Measurements from ENCODE around the gene TCF7L1. TPM values are rescaled to one million over a fixed set of nuclear protein-coding genes. Genes with fewer than 3 reads are reported as not detected.

Gene TCF7L1
- total RNA-seq, 4 donors from 2014 or later = 0.75 to 2.9 (median 1.1) TPM

GRCh38 chr2:85226783-85227182 lies 93.6 kb downstream of the TCF7L1 start:
- WGBS, 2 donors (ENCODE audit: low coverage in 1 of 2) = 94 to 100% methylated on average over 2 to 8 of the region's 8 CpGs
- H3K9me3 ChIP-seq = no peaks in the 10 kb centered on the region
- no peak overlapping the region for H3K4me3 ChIP-seq
- H3K27me3 ChIP-seq = no peaks in the 10 kb centered on the region
- peaks cover 0 to 3% (median 0%) of the 10 kb centered on the region in 4 donors for H3K4me1 ChIP-seq
- no peak for DNase-seq
- H3K27ac ChIP-seq = no peak overlapping the region
- TF ChIP-seq POLR2AphosphoS5 (IDR thresholded peaks at IDR 0.05) (no peak), POLR2A (IDR thresholded peaks at IDR 0.05) (no peak), EP300 (IDR thresholded peaks at IDR 0.05; ENCODE audit: low read depth) (no peak)
- TF ChIP-seq, protein P1, sequence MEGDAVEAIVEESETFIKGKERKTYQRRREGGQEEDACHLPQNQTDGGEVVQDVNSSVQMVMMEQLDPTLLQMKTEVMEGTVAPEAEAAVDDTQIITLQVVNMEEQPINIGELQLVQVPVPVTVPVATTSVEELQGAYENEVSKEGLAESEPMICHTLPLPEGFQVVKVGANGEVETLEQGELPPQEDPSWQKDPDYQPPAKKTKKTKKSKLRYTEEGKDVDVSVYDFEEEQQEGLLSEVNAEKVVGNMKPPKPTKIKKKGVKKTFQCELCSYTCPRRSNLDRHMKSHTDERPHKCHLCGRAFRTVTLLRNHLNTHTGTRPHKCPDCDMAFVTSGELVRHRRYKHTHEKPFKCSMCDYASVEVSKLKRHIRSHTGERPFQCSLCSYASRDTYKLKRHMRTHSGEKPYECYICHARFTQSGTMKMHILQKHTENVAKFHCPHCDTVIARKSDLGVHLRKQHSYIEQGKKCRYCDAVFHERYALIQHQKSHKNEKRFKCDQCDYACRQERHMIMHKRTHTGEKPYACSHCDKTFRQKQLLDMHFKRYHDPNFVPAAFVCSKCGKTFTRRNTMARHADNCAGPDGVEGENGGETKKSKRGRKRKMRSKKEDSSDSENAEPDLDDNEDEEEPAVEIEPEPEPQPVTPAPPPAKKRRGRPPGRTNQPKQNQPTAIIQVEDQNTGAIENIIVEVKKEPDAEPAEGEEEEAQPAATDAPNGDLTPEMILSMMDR (IDR thresholded peaks at IDR 0.05) = no peak
- in situ Hi-C loops (cut with MboI; ENCODE audit: low pct_ligation_motif_present in 1 of 4, low pct_unique_long_range_greater_than_20kb in 1 of 4, low sequenced_read_pairs in 3 of 4) (no loop called here), intact Hi-C loops (cut with DNase I; ENCODE audit: low total_unique reads) (no loop called here)
- H3K36me3 ChIP-seq = no peaks in the 10 kb centered on the region

DNA sequence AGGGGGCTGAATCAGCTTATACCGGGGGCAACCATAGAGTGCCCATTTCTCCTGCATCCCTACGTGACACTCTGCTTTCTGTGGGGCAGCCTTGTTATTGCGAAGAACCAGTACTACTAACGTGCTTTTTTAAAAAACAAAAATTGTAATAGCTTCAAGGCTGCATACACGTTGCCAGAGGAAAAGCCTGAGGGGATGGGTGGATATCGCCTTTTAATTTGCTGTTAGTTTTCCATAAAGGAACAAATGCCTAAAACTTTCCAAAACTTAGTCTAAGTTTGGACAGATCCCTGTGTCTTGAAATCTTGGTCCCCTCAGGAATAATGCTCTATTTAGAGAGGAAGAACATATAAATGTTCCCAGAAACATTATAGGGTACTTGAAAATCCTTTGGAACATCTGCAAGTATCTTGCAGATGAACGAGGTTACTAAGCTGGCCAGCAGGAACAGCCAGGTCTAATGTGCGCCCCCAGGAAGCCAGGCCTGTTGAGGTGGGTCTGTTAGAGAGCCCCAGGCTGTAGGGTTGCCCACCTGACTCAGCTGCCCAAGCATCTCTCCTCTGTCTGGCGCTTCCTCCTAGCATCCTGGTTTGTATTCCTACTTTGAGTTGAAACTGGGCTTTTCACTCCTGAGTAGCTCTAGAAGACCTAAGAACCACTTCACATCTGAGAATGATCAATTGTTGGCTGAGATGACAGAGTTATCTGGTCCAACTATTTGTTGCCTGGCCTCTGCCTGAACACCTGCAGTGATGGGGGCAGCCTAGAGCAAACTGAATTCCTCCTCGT lies 97.7 kb downstream of the TCF7L1 start:
- WGBS, 2 donors (ENCODE audit: low coverage in 1 of 2) = 67 to 68% methylated on average over 5 to 10 of the region's 10 CpGs
- TF ChIP-seq EP300 (IDR thresholded peaks at IDR 0.05; ENCODE audit: low read depth) = no peak
- no peak for TF ChIP-seq POLR2AphosphoS5 (IDR thresholded peaks at IDR 0.05)
- no peak for TF ChIP-seq POLR2A (IDR thresholded peaks at IDR 0.05)
- TF ChIP-seq, protein P1 (IDR thresholded peaks at IDR 0.05) = no peak
- Histone ChIP-seq H3K4me1 (peaks cover 0 to 2% (median 0%) of the 10 kb centered on the region in 4 donors), H3K27ac (no peak overlapping the region), H3K36me3 (no peaks in the 10 kb centered on the region), H3K27me3 (no peaks in the 10 kb centered on the region), H3K4me3 (no peak overlapping the region), H3K9me3 (no peaks in the 10 kb centered on the region)
- intact Hi-C loops (cut with DNase I; ENCODE audit: low total_unique reads) = no loop called here
- in situ Hi-C loops (cut with MboI; ENCODE audit: low pct_ligation_motif_present in 1 of 4, low pct_unique_long_range_greater_than_20kb in 1 of 4, low sequenced_read_pairs in 3 of 4) = no loop called here
- no peak for DNase-seq

GRCh38 chr2:85231468-85231805 lies 98.2 kb downstream of the TCF7L1 start:
- no peak for DNase-seq
- in situ Hi-C loops (cut with MboI; ENCODE audit: low pct_ligation_motif_present in 1 of 4, low pct_unique_long_range_greater_than_20kb in 1 of 4, low sequenced_read_pairs in 3 of 4) (no loop called here), intact Hi-C loops (cut with DNase I; ENCODE audit: low total_unique reads) (no loop called here)
- 40 to 62% methylated on average over 2 to 6 of the region's 6 CpGs for WGBS, 2 donors (ENCODE audit: low coverage in 1 of 2)
- no peaks in the 10 kb centered on the region for H3K27me3 ChIP-seq
- no peaks in the 10 kb centered on the region for H3K4me1 ChIP-seq
- no peak overlapping the region for H3K27ac ChIP-seq
- no peaks in the 10 kb centered on the region for H3K9me3 ChIP-seq
- no peak overlapping the region for H3K4me3 ChIP-seq
- no peaks in the 10 kb centered on the region for H3K36me3 ChIP-seq
- TF ChIP-seq, protein P1 (IDR thresholded peaks at IDR 0.05) = no peak
- TF ChIP-seq POLR2A (IDR thresholded peaks at IDR 0.05) = no peak
- TF ChIP-seq POLR2AphosphoS5 (IDR thresholded peaks at IDR 0.05) = no peak
- TF ChIP-seq EP300 (IDR thresholded peaks at IDR 0.05; ENCODE audit: low read depth) = no peak

GRCh38 chr2:85231952-85232351 lies 98.8 kb downstream of the TCF7L1 start:
- no peaks in the 10 kb centered on the region for H3K9me3 ChIP-seq
- WGBS, 2 donors (ENCODE audit: low coverage in 1 of 2) = 57 to 71% methylated on average over 7 to 10 of the region's 10 CpGs
- no peak overlapping the region for H3K27ac ChIP-seq
- TF ChIP-seq, protein P1 (IDR thresholded peaks at IDR 0.05) = no peak
- TF ChIP-seq POLR2A (IDR thresholded peaks at IDR 0.05) = no peak
- no peak for TF ChIP-seq POLR2AphosphoS5 (IDR thresholded peaks at IDR 0.05)
- TF ChIP-seq EP300 (IDR thresholded peaks at IDR 0.05; ENCODE audit: low read depth) = no peak
- H3K4me1 ChIP-seq = no peaks in the 10 kb centered on the region
- H3K4me3 ChIP-seq = no peak overlapping the region
- no peaks in the 10 kb centered on the region for H3K27me3 ChIP-seq
- in situ Hi-C loops (cut with MboI; ENCODE audit: low pct_ligation_motif_present in 1 of 4, low pct_unique_long_range_greater_than_20kb in 1 of 4, low sequenced_read_pairs in 3 of 4) = no loop called here
- no peak for DNase-seq
- intact Hi-C loops (cut with DNase I; ENCODE audit: low total_unique reads) = no loop called here
- H3K36me3 ChIP-seq = no peaks in the 10 kb centered on the region
